K562 (cell line): ENCODE results near the gene GULP1. TPM values are rescaled to one million over a fixed set of nuclear protein-coding genes. Genes with fewer than 3 reads are reported as not detected.
A peak's percentile ranks its signal among the peaks of the same experiment; 100 is the strongest.

Experiments
- ARID1B ChIP-seq: fragments of 450-650 bp; IDR thresholded peaks from 2 replicates; pipeline ENCODE4 v1.6.1; 2016; ENCODE audit warnings: antibody characterized with exemption, mild to moderate bottlenecking, inconsistent platforms
- ELF1 ChIP-seq: fragments of 200-800 bp; sonication (Bioruptor generic); IDR thresholded peaks from 2 replicates; pipeline ENCODE4 v1.6.1; 2016; ENCODE audit warnings: missing genetic modification characterization, missing compliant biosample characterization
- HOMEZ ChIP-seq: fragments of 250-450 bp; sonication (Bioruptor Pico); IDR thresholded peaks from 2 replicates; pipeline ENCODE4 v1.4.0; 2020; ENCODE audit warnings: mild to moderate bottlenecking, moderate library complexity
- MCM3 ChIP-seq: fragments of 450-650 bp; IDR thresholded peaks from 2 replicates; pipeline ENCODE4 v1.6.1; 2016
- MTA2 ChIP-seq: fragments of 450-650 bp; IDR thresholded peaks from 2 replicates; pipeline ENCODE4 v1.6.1; 2016; ENCODE audit warnings: low read depth
- NR2C1 ChIP-seq, 2 experiments: fragments of 450-650 bp; IDR thresholded peaks; 2 replicates each; pipeline ENCODE4 v1.6.1; 2017; ENCODE audit warnings: mild to moderate bottlenecking in 2 of 2, antibody characterized with exemption in 1 of 2, inconsistent platforms in 1 of 2, missing compliant biosample characterization in 1 of 2, missing genetic modification characterization in 1 of 2
- PBX2 ChIP-seq, 2 experiments: IDR thresholded peaks in 1 of 2; conservative IDR thresholded peaks in 1 of 2; 2 replicates each; pipeline ENCODE4 v1.6.1; 2016; ENCODE audit warnings: low read depth in 2 of 2, mild to moderate bottlenecking in 1 of 2, missing compliant biosample characterization in 1 of 2, missing genetic modification characterization in 1 of 2, moderate library complexity in 1 of 2
- PHF8 ChIP-seq: fragments of 200-600 bp; sonication (generic); IDR thresholded peaks from 2 replicates; pipeline ENCODE4 v1.6.1; 2012; ENCODE audit warnings: mixed run types, mild to moderate bottlenecking, inconsistent platforms, low read length, moderate library complexity, borderline replicate concordance
- RAD21 ChIP-seq, 2 experiments: fragments of 250-450 bp in 1 of 2; fragments of 450-650 bp in 1 of 2; sonication (Bioruptor Pico) in 1 of 2; formaldehyde crosslinking in 1 of 2; IDR thresholded peaks in 1 of 2; conservative IDR thresholded peaks in 1 of 2; 2 replicates each; pipeline versions ENCODE4 v1.4.0 to v1.8.0; 2020 to 2022; ENCODE audit warnings: mild to moderate bottlenecking in 2 of 2, moderate library complexity in 1 of 2
- SNAPC5 ChIP-seq: fragments of 250-450 bp; sonication (Bioruptor Pico); IDR thresholded peaks from 2 replicates; pipeline ENCODE4 v1.8.0; 2021; ENCODE audit warnings: moderate library complexity, mild to moderate bottlenecking, inconsistent platforms
- SRF ChIP-seq, 2 experiments: fragments of 250-450, 450-650 bp in 1 of 2; sonication (Bioruptor Pico) in 1 of 2; sonication (generic) in 1 of 2; formaldehyde crosslinking; IDR thresholded peaks; 2 replicates each; pipeline versions ENCODE4 v1.5.0 to v1.5.1; 2020 to 2022; ENCODE audit warnings: mild to moderate bottlenecking in 1 of 2, missing genetic modification reagents in 1 of 2
- SRSF7 ChIP-seq: fragments of 200-400 bp; formaldehyde crosslinking; optimal IDR thresholded peaks from 2 replicates; pipeline ENCODE3; 2017; ENCODE audit warnings: mild to moderate bottlenecking, low read depth, low read length
- XRCC4 ChIP-seq: IDR thresholded peaks from one replicate; pipeline ENCODE4 v1.6.1; 2011; ENCODE audit not compliant: insufficient read depth, insufficient read length; ENCODE audit errors: extremely low read depth
- ZBTB11 ChIP-seq, 3 experiments: fragments of 200-800 bp in 1 of 3; fragments of 250-450 bp in 1 of 3; fragments of 450-650 bp in 1 of 3; sonication (Bioruptor Pico) in 1 of 3; sonication (Bioruptor generic) in 1 of 3; formaldehyde crosslinking in 1 of 3; IDR thresholded peaks; 2 replicates each; pipeline versions ENCODE4 v1.6.1 to v1.8.0; 2016 to 2022; ENCODE audit warnings: mild to moderate bottlenecking in 2 of 3, missing genetic modification characterization in 2 of 3, missing compliant biosample characterization in 1 of 3, moderate library complexity in 1 of 3
- ZNF408 ChIP-seq: fragments of 250-450 bp; sonication (Bioruptor Pico); IDR thresholded peaks from 2 replicates; pipeline ENCODE4 v1.4.0; 2020; ENCODE audit warnings: low read depth, mild to moderate bottlenecking, moderate library complexity
- ZNF639 ChIP-seq, 2 experiments: fragments of 200-800 bp in 1 of 2; sonication (Bioruptor generic) in 1 of 2; sonication (generic) in 1 of 2; formaldehyde crosslinking in 1 of 2; IDR thresholded peaks in 1 of 2; conservative IDR thresholded peaks in 1 of 2; 2 replicates each; pipeline versions ENCODE4 v1.5.0 to v1.6.1; 2016 to 2020; ENCODE audit warnings: missing compliant biosample characterization in 1 of 2, missing genetic modification characterization in 1 of 2, missing genetic modification reagents in 1 of 2
- polyA plus RNA-seq, 8 experiments: library from polyadenylated mRNA; depleted of rRNA in 4 of 8; stranded (reverse) in 5 of 8; unstranded in 3 of 8; fragments of >200 nt; fragmentation: Nextera tagmentation in 2 of 8; fragmentation: Illumina TruSeq in 1 of 8; extraction: Ambion mirVana in 2 of 8; extraction: Trizol in 1 of 8; gene quantifications; 2 replicates each; pipeline versions ENCODE4 v1.2.1 to v1.2.3, GENCODE V29; 2011 to 2014; ENCODE audit warnings: inconsistent platforms in 1 of 8, missing spikeins in 1 of 8
- total RNA-seq, 7 experiments: library from RNA; depleted of rRNA in 6 of 7; stranded (reverse); fragments of >200 nt in 6 of 7; fragmentation: Illumina TruSeq in 2 of 7; extraction: Trizol in 2 of 7; gene quantifications; 2 replicates each; pipeline versions ENCODE4 v1.2.1 to v1.2.3, GENCODE V29; 2011 to 2021; ENCODE audit warnings: low replicate concordance in 1 of 7

GULP1 gene
- total and polyA plus RNA-seq, 9 of the 15 experiments (the other 6 are each of a cell fraction or from before 2014, with no cell fraction given): 8.5 to 25.3 (median 19.5) TPM

- TF ChIP-seq ZBTB11 (CRISPR knock-in tag; IDR thresholded peaks at IDR 0.05) (peak in 1 of 3 experiments; percentile 25; a peak in 1 of 6 replicates), MTA2 (no peak), XRCC4 (no peak), ZNF408 (no peak), PHF8 (no peak), MCM3 (no peak), ZNF639 (CRISPR knock-in tag; conservative IDR thresholded peaks at IDR 0.05 in 1 of 2, IDR thresholded peaks at IDR 0.05 in 1 of 2) (0 out of 4 replicates have a peak, but pooled peaks of 1 of the 2 experiments have one; percentile 20), ARID1B (0 out of 2 replicates have a peak, but pooled peaks have one; percentile 10), NR2C1 (IDR thresholded peaks at IDR 0.05) (peak; percentile 65; the same call in 1 of the 2 replicates), NR2C1 (tag; IDR thresholded peaks at IDR 0.05) (peak; percentile 65), SRSF7 (no peak), HOMEZ (CRISPR knock-in tag) (no peak), ELF1 (tag) (no peak), SRF (CRISPR knock-in tag; IDR thresholded peaks at IDR 0.05) (peak; percentile 49 to 95; a peak in 2 of 4 replicates), RAD21 (CRISPR knock-in tag; conservative IDR thresholded peaks at IDR 0.05 in 1 of 2, IDR thresholded peaks at IDR 0.05 in 1 of 2) (no peak), SNAPC5 (CRISPR knock-in tag) (no peak), PBX2 (CRISPR knock-in tag; IDR thresholded peaks at IDR 0.05; ENCODE audit: low read depth) (no peak), PBX2 (tag; conservative IDR thresholded peaks at IDR 0.05; ENCODE audit: low read depth) (0 out of 2 replicates have a peak, but pooled peaks have one; percentile 11)
These were observed 5.9 kb upstream of the GULP1 start (continued) for GRCh38 chr2:188285774-188286173.
